A549 (cell line): ENCODE results near the gene C3orf70.

ENCODE experiments used
- CHD2 ChIP-seq: fragments of 150-350 bp; IDR thresholded peaks from 2 replicates; pipeline ENCODE4 v1.6.1; 2014; ENCODE audit warnings: low read length; ENCODE audit not compliant: partially characterized antibody
- CTCF ChIP-seq: fragments of >200 bp; sonication (Bioruptor Twin); formaldehyde crosslinking; IDR thresholded peaks from 3 replicates; pipeline ENCODE4 v1.5.1; 2016
- HMGXB4 ChIP-seq: fragments of 250-450 bp; sonication (Bioruptor Pico); IDR thresholded peaks from 2 replicates; pipeline ENCODE4 v1.5.0; 2021; ENCODE audit warnings: mild to moderate bottlenecking, moderate library complexity, borderline replicate concordance
- PHF8 ChIP-seq: fragments of 200-600 bp; sonication (generic); IDR thresholded peaks from 2 replicates; pipeline ENCODE4 v1.6.1; 2016; ENCODE audit warnings: low read depth, mild to moderate bottlenecking, antibody characterized with exemption, moderate library complexity, borderline replicate concordance
- POLR2A ChIP-seq: IDR thresholded peaks from 2 replicates; pipeline ENCODE4 v1.6.1; 2012; ENCODE audit warnings: mild to moderate bottlenecking, low read length
- RCOR1 ChIP-seq: fragments of 150-350 bp; IDR thresholded peaks from 2 replicates; pipeline ENCODE4 v1.6.1; 2014; ENCODE audit warnings: antibody characterized with exemption, low read length, low read depth
- RFX5 ChIP-seq: fragments of 450-650 bp; IDR thresholded peaks from 2 replicates; pipeline ENCODE4 v1.7.1; 2014; ENCODE audit warnings: antibody characterized with exemption, mild to moderate bottlenecking, moderate library complexity
- ZFP36 ChIP-seq: fragments of 450-650 bp; IDR thresholded peaks from 2 replicates; pipeline ENCODE4 v1.6.1; 2014; ENCODE audit warnings: borderline replicate concordance; ENCODE audit not compliant: partially characterized antibody

- TF ChIP-seq POLR2A: no peak
- no peak for TF ChIP-seq RFX5
- TF ChIP-seq CHD2: no peak
- TF ChIP-seq PHF8: no peak
- no peak for TF ChIP-seq CTCF
- TF ChIP-seq RCOR1: no peak
- no peak for TF ChIP-seq HMGXB4 (CRISPR knock-in tag)
- TF ChIP-seq ZFP36: no peak
These were observed 70.7 kb downstream of the C3orf70 start for GRCh38 chr3:185082149-185082548.
